ENCODE results near the gene RNF167. TPM values are rescaled to one million over a fixed set of nuclear protein-coding genes. Genes with fewer than 3 reads are reported as not detected.

The RNF167 gene
- total RNA-seq, 4 donors from 2014 or later, result 57.2 to 348 (median 73.7) TPM

DNA sequence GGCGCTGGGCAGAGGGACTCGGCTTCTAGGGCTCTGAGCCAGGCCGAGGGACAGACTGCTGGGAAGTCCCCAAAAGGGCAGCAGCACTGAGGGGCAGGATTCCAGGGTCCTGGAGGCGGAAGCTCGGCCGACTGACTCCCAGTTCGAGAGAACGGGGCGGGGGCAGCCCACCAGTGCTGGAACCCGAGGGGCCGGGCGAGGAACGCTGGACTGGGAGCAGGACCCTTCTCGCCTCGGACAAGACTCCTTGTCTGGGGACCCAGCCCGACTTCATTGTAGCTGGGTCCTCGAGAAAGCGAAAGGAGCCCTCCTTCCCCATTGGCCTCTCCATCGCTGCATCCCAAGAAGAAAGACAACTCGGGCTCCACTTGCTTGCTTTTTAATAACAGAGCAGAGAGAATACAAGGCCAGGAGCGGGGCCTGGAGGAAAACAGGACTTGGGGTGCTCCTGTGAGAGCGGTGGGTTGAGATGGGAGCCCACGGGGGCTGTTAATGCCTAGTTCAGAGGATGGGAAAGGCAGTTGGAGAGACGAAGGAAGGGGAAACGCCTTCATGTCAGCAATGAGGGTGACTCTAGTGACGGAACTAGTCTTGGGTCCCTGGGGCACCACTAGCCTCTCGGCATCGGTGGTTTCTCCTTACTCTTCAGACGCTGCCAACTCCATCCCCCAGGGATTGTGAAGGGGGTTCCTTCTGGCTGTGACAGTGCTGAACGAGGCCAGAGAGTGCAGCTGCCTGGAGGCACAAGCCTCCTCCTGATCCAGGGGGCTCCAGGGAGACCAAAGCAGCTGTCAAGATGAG lies 47.9 kb downstream of the RNF167 start:
- Histone ChIP-seq H3K9me3 (no peaks in the 10 kb centered on the region), H3K4me3 (peak overlapping the region; percentile 66 to 91 (median 84)), H3K27ac (peak overlapping the region; percentile 93 to 97 (median 94)), H3K4me1 (peaks cover 13 to 28% (median 27%) of the 10 kb centered on the region in 4 donors), H3K36me3 (no peaks in the 10 kb centered on the region), H3K27me3 (no peaks in the 10 kb centered on the region)
- intact Hi-C loops (cut with DNase I; ENCODE audit: low total_unique reads) (loop anchor here (10.0 kb wide), 1 partner anchor 53 kb away; the partner anchor contains the start of gene GP1BA), in situ Hi-C loops (cut with MboI; ENCODE audit: low pct_ligation_motif_present in 1 of 4, low pct_unique_long_range_greater_than_20kb in 1 of 4, low sequenced_read_pairs in 3 of 4) (loop anchor here in 1 of 4 donors (5.0 kb wide), 1 partner anchor 76 kb away; no protein-coding TSS in a partner anchor)
- no peak for DNase-seq
- no peak for TF ChIP-seq POLR2A (IDR thresholded peaks at IDR 0.05)
- TF ChIP-seq EP300 (IDR thresholded peaks at IDR 0.05; ENCODE audit: low read depth), result no peak
- TF ChIP-seq, protein P1, sequence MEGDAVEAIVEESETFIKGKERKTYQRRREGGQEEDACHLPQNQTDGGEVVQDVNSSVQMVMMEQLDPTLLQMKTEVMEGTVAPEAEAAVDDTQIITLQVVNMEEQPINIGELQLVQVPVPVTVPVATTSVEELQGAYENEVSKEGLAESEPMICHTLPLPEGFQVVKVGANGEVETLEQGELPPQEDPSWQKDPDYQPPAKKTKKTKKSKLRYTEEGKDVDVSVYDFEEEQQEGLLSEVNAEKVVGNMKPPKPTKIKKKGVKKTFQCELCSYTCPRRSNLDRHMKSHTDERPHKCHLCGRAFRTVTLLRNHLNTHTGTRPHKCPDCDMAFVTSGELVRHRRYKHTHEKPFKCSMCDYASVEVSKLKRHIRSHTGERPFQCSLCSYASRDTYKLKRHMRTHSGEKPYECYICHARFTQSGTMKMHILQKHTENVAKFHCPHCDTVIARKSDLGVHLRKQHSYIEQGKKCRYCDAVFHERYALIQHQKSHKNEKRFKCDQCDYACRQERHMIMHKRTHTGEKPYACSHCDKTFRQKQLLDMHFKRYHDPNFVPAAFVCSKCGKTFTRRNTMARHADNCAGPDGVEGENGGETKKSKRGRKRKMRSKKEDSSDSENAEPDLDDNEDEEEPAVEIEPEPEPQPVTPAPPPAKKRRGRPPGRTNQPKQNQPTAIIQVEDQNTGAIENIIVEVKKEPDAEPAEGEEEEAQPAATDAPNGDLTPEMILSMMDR (IDR thresholded peaks at IDR 0.05), result no peak
- TF ChIP-seq POLR2AphosphoS5 (IDR thresholded peaks at IDR 0.05), result no peak
- WGBS, 2 donors (ENCODE audit: low coverage in 1 of 2), result 8 to 20% methylated on average over 1 to 29 of the region's 30 CpGs

DNA sequence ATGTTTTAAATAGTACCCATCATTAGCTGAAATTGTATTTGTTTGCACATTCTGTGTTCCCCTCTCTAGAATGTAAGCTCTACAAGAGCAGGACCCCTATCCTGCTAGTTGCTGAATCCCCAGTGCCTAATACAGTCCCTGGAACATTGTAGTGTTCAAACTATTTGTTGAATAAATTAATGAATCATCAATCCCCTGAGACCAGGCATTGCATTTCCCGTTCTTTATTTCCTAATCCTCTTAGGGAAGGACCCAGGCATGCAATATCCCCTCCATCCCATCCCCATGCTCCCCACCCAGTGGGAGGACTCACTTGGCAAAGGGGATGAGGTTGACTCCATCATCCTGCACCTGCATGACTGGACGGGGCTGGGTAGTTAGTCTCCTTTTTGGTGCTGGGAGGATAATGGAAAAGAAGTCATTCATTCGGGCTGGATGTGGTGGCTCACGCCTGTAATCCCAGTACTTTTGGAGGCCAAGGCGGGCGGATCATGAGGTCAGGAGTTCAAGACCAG lies 54.1 kb downstream of the RNF167 start:
- Histone ChIP-seq H3K27ac (no peak overlapping the region), H3K4me3 (no peak overlapping the region), H3K4me1 (peaks cover 10 to 17% (median 14%) of the 10 kb centered on the region in 4 donors), H3K27me3 (no peaks in the 10 kb centered on the region), H3K36me3 (no peaks in the 10 kb centered on the region), H3K9me3 (no peaks in the 10 kb centered on the region)
- no peak for TF ChIP-seq POLR2A (IDR thresholded peaks at IDR 0.05)
- no peak for TF ChIP-seq POLR2AphosphoS5 (IDR thresholded peaks at IDR 0.05)
- TF ChIP-seq EP300 (IDR thresholded peaks at IDR 0.05; ENCODE audit: low read depth), result no peak
- TF ChIP-seq, protein P1 (IDR thresholded peaks at IDR 0.05), result no peak
- in situ Hi-C loops (cut with MboI; ENCODE audit: low pct_ligation_motif_present in 1 of 4, low pct_unique_long_range_greater_than_20kb in 1 of 4, low sequenced_read_pairs in 3 of 4), result no loop called here
- DNase-seq, result no peak
- intact Hi-C loops (cut with DNase I; ENCODE audit: low total_unique reads), result no loop called here
- WGBS, 2 donors (ENCODE audit: low coverage in 1 of 2), result 82 to 89% methylated on average over 1 to 6 of the region's 6 CpGs

Small RNA genes lying within 50 kb of the gene (small RNA-seq; reads per million reads assigned to genes)
- gene MIR6864 (0 to 0.18 (median 0) reads per million in 4 donors), gene MIR6865 (0 to 0.28 (median 0.06) reads per million in 4 donors)

Other genes with a start within 250 kb of the RNF167 start
- gene PELP1, start 236.1 kb upstream of the RNF167 start, total RNA-seq, result 10 to 100 TPM; 12.3 to 42.2 (median 16.1) TPM
- 10 to 100 TPM; 19.3 to 47.9 (median 36.8) TPM for gene ARRB2, start 229.6 kb upstream of the RNF167 start, total RNA-seq
- 10 to 100 TPM in 3 of 4 donors, 1 to 10 TPM in 1; 1.4 to 60.8 (median 34.1) TPM for gene MED11, start 208.8 kb upstream of the RNF167 start, total RNA-seq
- gene ZMYND15, start 200.4 kb upstream of the RNF167 start, total RNA-seq, result 1 to 10 TPM in 1 of 4 donors, under 1 TPM in 1, not detected in 2; 0.82 to 1.4 TPM
- gene CXCL16, start 200.3 kb upstream of the RNF167 start, total RNA-seq, result 10 to 100 TPM; 13.0 to 72.6 (median 27.0) TPM
- gene TM4SF5, start 168.4 kb upstream of the RNF167 start, total RNA-seq, result 10 to 100 TPM in 3 of 4 donors, 1 to 10 TPM in 1; 5.2 to 42.6 (median 26.1) TPM
- 1 to 10 TPM in 2 of 4 donors, under 1 TPM in 1, not detected in 1; 0.68 to 5.2 (median 1.9) TPM for gene VMO1, start 153.9 kb upstream of the RNF167 start, total RNA-seq
- 1 to 10 TPM in 1 of 4 donors, under 1 TPM in 1, not detected in 2; 0.41 to 1.7 TPM for gene GLTPD2, start 151.3 kb upstream of the RNF167 start, total RNA-seq
- gene PSMB6, start 144.1 kb upstream of the RNF167 start, total RNA-seq, result 100 to 1,000 TPM in 2 of 4 donors, 10 to 100 TPM in 2; 34.0 to 111 (median 80.9) TPM
- gene PLD2, start 133.1 kb upstream of the RNF167 start, total RNA-seq, result 10 to 100 TPM; 13.9 to 81.9 (median 18.9) TPM
- 100 to 1,000 TPM; 128 to 406 (median 181) TPM for gene MINK1, start 106.9 kb upstream of the RNF167 start, total RNA-seq
- gene C17orf107, start 40.7 kb upstream of the RNF167 start, total RNA-seq, result 1 to 10 TPM in 3 of 4 donors, not detected in 1; 1.8 to 3.2 (median 2.1) TPM
- under 1 TPM in 1 of 4 donors, not detected in 3; 0.32 TPM for gene CHRNE, start 37.2 kb upstream of the RNF167 start, total RNA-seq
- gene GP1BA, start 8.0 kb upstream of the RNF167 start, total RNA-seq, result not detected
- 100 to 1,000 TPM in 1 of 4 donors, 10 to 100 TPM in 3; 62.4 to 120 (median 83.9) TPM for gene SLC25A11, start 222 bp upstream of the RNF167 start, total RNA-seq
- gene PFN1, start 8.3 kb downstream of the RNF167 start, total RNA-seq, result 1,000 to 10,000 TPM in 1 of 4 donors, 100 to 1,000 TPM in 3; 743 to 1,049 (median 945) TPM
- gene ENO3, start 10.9 kb downstream of the RNF167 start, total RNA-seq, result 100 to 1,000 TPM in 1 of 4 donors, 10 to 100 TPM in 1, 1 to 10 TPM in 2; 2.5 to 211 (median 12.9) TPM
- gene SPAG7, start 27.5 kb downstream of the RNF167 start, total RNA-seq, result 10 to 100 TPM in 3 of 4 donors, 1 to 10 TPM in 1; 8.2 to 64.7 (median 47.4) TPM
- 10 to 100 TPM; 35.9 to 71.8 (median 51.8) TPM for gene CAMTA2, start 47.4 kb downstream of the RNF167 start, total RNA-seq
- 1 to 10 TPM in 2 of 4 donors, not detected in 2; 1.8 to 2.2 TPM for gene INCA1, start 57.3 kb downstream of the RNF167 start, total RNA-seq
- gene KIF1C, start 57.7 kb downstream of the RNF167 start, total RNA-seq, result 100 to 1,000 TPM; 106 to 125 (median 114) TPM
- gene SLC52A1, start 95.2 kb downstream of the RNF167 start, total RNA-seq, result 1 to 10 TPM in 3 of 4 donors, not detected in 1; 1.3 to 6.0 (median 3.4) TPM
- gene ZFP3, start 138.2 kb downstream of the RNF167 start, total RNA-seq, result 10 to 100 TPM in 1 of 4 donors, 1 to 10 TPM in 3; 6.0 to 11.6 (median 8.6) TPM
- 10 to 100 TPM in 2 of 4 donors, 1 to 10 TPM in 2; 6.8 to 69.6 (median 27.2) TPM for gene ZNF232, start 171.6 kb downstream of the RNF167 start, total RNA-seq
- under 1 TPM in 2 of 4 donors, not detected in 2; under 0.01 to 0.82 TPM for gene USP6, start 175.8 kb downstream of the RNF167 start, total RNA-seq